Heart left ventricle (tissue), 16 donors: ENCODE measurements around the gene AKAP9. TPM values are rescaled to one million over a fixed set of nuclear protein-coding genes. Genes with fewer than 3 reads are reported as not detected.
"Not testable (repeated sequence)": the region's sequence is repeated elsewhere in the genome, so short reads cannot be mapped to it uniquely, and the experiment has no call there.

Source experiments
- ATAC-seq, 4 donors: fragments of 200-7000 bp; cut with Tn5 transposase; one replicate each; pipeline ENCODE4 v1.9.1; 2020 to 2022; ENCODE audit warnings: moderate library complexity in 4 of 4, mild to moderate bottlenecking in 3 of 4, moderate number of reproducible peaks in 1 of 4
- DNase-seq, 5 donors: peaks; one replicate each; pipeline ENCODE4 v3.0.0-alpha.2; 2020
- H3K27ac ChIP-seq, 12 donors: fragments of 200-600 bp; sonication (generic) in 4 of 12; one replicate each; pipeline versions ENCODE4 v1.5.0 to v1.8.0; 2016 to 2022; ENCODE audit warnings: mild to moderate bottlenecking in 2 of 12
- H3K27me3 ChIP-seq, 9 donors: fragments of 200-600 bp; sonication (generic) in 2 of 9; one replicate each; pipeline versions ENCODE4 v1.5.1 to v1.8.0; 2016 to 2022; ENCODE audit warnings: mild to moderate bottlenecking in 3 of 9
- H3K36me3 ChIP-seq, 9 donors: fragments of 200-600 bp; sonication (generic) in 2 of 9; one replicate each; pipeline versions ENCODE4 v1.5.0 to v1.8.0; 2018 to 2022; ENCODE audit warnings: mild to moderate bottlenecking in 2 of 9
- H3K4me1 ChIP-seq, 12 donors: fragments of 200-600 bp; sonication (generic) in 4 of 12; one replicate each; pipeline versions ENCODE4 v1.5.0 to v1.8.0; 2016 to 2022; ENCODE audit warnings: mild to moderate bottlenecking in 3 of 12
- H3K4me3 ChIP-seq, 12 donors: fragments of 200-600 bp; sonication (generic) in 4 of 12; one replicate each; pipeline versions ENCODE4 v1.5.0 to v1.8.0; 2017 to 2022; ENCODE audit warnings: mild to moderate bottlenecking in 9 of 12, moderate library complexity in 4 of 12
- H3K9me3 ChIP-seq, 12 donors: fragments of 200-600 bp; sonication (generic) in 4 of 12; one replicate each; pipeline versions ENCODE4 v1.5.0 to v1.8.0; 2016 to 2022; ENCODE audit warnings: mild to moderate bottlenecking in 1 of 12
- CTCF ChIP-seq, 12 donors: fragments of 200-600 bp; sonication (generic) in 4 of 12; IDR thresholded peaks; one replicate each; pipeline versions ENCODE4 v1.5.0 to v1.8.0; 2018 to 2022; ENCODE audit warnings: antibody characterized with exemption in 12 of 12, mild to moderate bottlenecking in 5 of 12
- POLR2A ChIP-seq, 2 donors: fragments of 450-650 bp; IDR thresholded peaks; one replicate each; pipeline ENCODE4 v1.6.1; 2017; ENCODE audit warnings: antibody characterized with exemption in 2 of 2, mild to moderate bottlenecking in 2 of 2, moderate library complexity in 2 of 2
- WGBS, 4 donors: extraction: QIAGEN DNeasy Blood & Tissue Kit in 2 of 4; methylation state at CpG; one replicate each; pipeline versions ENCODE4 v1.1.5 to v1.1.7; 2013 to 2018; 5-methylcytosine and 5-hydroxymethylcytosine counted together
- intact Hi-C, 10 donors: fragments of 100-400 bp; cut with DNase I; formaldehyde crosslinking; loops; one replicate each; pipeline versions ENCODE4 v1.11.1 to v1.14.2; 2022
- long read RNA-seq, 3 donors: library from polyadenylated mRNA; unstranded; transcript quantifications; one replicate each; pipeline ENCODE4 v2.0.0, GENCODE V29; 2020 to 2021
- polyA plus RNA-seq, 2 donors: library from polyadenylated mRNA; stranded (reverse); fragments of 200-250 nt; gene quantifications; one replicate each; pipeline ENCODE4 v1.2.3, GENCODE V29; 2013
- total RNA-seq, 9 donors: library from RNA; depleted of rRNA in 2 of 9; stranded (reverse); fragments of >200 nt in 2 of 9; fragmentation: NEBNext Ultra II Directional in 3 of 9; extraction: Animal tissue kit (Norgen Biotek cat#: 25700) in 3 of 9; gene quantifications; one replicate each; pipeline versions ENCODE4 v1.1.0 to v1.2.4, GENCODE V29; 2016 to 2023
- donor health status: ischemic (EF 13 %, LVEDD 7.1; RV severe dilation, severe dysfunction).
- donor health status: healthy with polysubstance abuse.
- donor health status: DM: no; HTN: yes; CAD: no.
- donor health status: DM: no; HTN: no; CAD: no.
- donor health status: ischemic (EF 25% LVEDD 6.9; RV normal size, moderate dysfunction).
- donor health status: ischemic (EF 25% LVEDD 5.7; RV mildly dilated, moderate dysfunction).
- donor health status: healthy.
- donor health status: DM: yes; HTN: yes; CAD: no.
- donor health status: ischemic (EF 35%, LVEDD 5.7; RV mildly dilated, moderate dysfunction).
- donor health status: nonischemic (EF 11% LVEDD 7.7; RV severe dilation, severe dysfunction).
- donor health status: DM: yes; HTN: yes; CAD: no.
- donor health status: PGD.
- donor health status: ischemic (EF 29% LVEDD 5.4; RV normal size, mild dysfunction).
- donor health status: nonischemic (EF 23%, LVEDD 6.1; RV moderate dilation, normal function).

Gene AKAP9
- total RNA-seq (10 to 100 TPM; 38.2 to 58.6 (median 51.8) TPM), polyA plus RNA-seq (10 to 100 TPM; 13.2 to 22.3 TPM)
- long read RNA-seq, donor 1, transcript AKAP9-205 (7 exons, 1,356 nt), result major isoform, 7 of 48 reads
- long read RNA-seq, donor 1, partial matches to known transcripts, result 31 of 48 reads
- long read RNA-seq, donor 1, other reads (novel, unspliced or antisense), result 10 of 48 reads
- long read RNA-seq, donor 2, transcript AKAP9-205 (7 exons, 1,356 nt), result major isoform, 18 of 63 reads
- long read RNA-seq, donor 2, partial matches to known transcripts, result 31 of 63 reads
- long read RNA-seq, donor 2, other reads (novel, unspliced or antisense), result 13 of 63 reads
- long read RNA-seq, donor 3, transcript AKAP9-205 (7 exons, 1,356 nt), result major isoform, 5 of 36 reads
- long read RNA-seq, donor 3, partial matches to known transcripts, result 20 of 36 reads
- long read RNA-seq, donor 3, other reads (novel, unspliced or antisense), result 11 of 36 reads

GRCh38 chr7:91940572-91941341 lies at the start of gene AKAP9:
Gene AKAP9 (plus strand): TSS chr7:91940862. CDS start chr7:91941100, 238 bp downstream.
- H3K27me3 ChIP-seq, result no peaks in the 10 kb centered on the region
- no peaks in the 10 kb centered on the region for H3K9me3 ChIP-seq
- H3K4me3 ChIP-seq, result peak within 1 kb of the TSS; percentile 68 to 90 (median 80)
- peaks cover 0 to 32% (median 22%) of the 10 kb centered on the region in 12 donors for H3K4me1 ChIP-seq
- no peaks in the 10 kb centered on the region for H3K36me3 ChIP-seq
- ATAC-seq (peak; percentile 94 to 98 (median 96)), DNase-seq (peak; percentile 90 to 94 (median 92))
- H3K27ac ChIP-seq, result peak within 1 kb of the TSS; percentile 86 to 96 (median 92)
- TF ChIP-seq POLR2A (IDR thresholded peaks at IDR 0.05) (peak in 1 of 2 donors; percentile 68), CTCF (IDR thresholded peaks at IDR 0.05) (no peak)
- intact Hi-C loops, result loop anchor here in 5 of 10 donors (2.0 to 10.0 kb wide), 5 partner anchors 56 to 192 kb away; partner anchors contain the start of genes MTERF1 (in 3 of the 5) and CYP51A1 (in 1 of the 5)
- WGBS, 4 donors, result 0 to 1% (median 0%) methylated on average over 25 to 59 of the region's 59 CpGs

DNA sequence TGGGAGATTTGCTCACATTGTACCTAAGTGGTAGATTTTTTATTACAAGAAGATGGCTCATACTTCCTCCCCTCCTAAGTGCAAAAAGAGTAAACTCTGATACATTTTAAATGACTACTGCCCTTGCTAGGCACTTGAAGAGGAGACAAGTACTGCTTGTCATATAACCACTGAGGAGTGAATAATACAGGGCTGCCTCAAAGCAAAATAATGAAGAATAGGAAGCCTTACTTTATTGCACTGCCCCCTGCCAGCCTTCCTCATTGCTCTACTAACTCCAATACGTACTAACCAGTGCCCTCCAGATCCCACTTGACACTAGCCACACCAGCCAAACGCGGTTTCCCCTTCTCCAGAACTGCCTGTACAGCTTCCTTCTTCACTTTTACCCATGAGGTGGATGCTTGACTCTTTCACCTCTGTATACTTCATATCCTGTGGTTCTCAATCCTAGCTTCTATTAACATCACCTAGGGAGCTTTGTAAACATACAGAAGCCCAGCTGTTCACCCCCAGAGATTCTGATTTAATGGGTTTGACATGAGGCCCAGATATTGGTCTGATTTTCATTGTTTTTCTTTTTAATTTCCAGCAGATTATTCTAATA lies 48.5 kb upstream of the AKAP9 start:
- 52 to 64% (median 58%) methylated on average over 3 of the region's 3 CpGs for WGBS, 4 donors
- no peak overlapping the region for H3K27ac ChIP-seq
- peaks cover 0 to 5% (median 0%) of the 10 kb centered on the region in 9 donors for H3K27me3 ChIP-seq
- no peak for TF ChIP-seq POLR2A (IDR thresholded peaks at IDR 0.05)
- no peak for TF ChIP-seq CTCF (IDR thresholded peaks at IDR 0.05)
- no peaks in the 10 kb centered on the region for H3K9me3 ChIP-seq
- DNase-seq (no peak), ATAC-seq (no peak)
- intact Hi-C loops, result no loop called here
- no peaks in the 10 kb centered on the region for H3K4me1 ChIP-seq
- H3K4me3 ChIP-seq, result no peak overlapping the region
- H3K36me3 ChIP-seq, result no peaks in the 10 kb centered on the region

DNA sequence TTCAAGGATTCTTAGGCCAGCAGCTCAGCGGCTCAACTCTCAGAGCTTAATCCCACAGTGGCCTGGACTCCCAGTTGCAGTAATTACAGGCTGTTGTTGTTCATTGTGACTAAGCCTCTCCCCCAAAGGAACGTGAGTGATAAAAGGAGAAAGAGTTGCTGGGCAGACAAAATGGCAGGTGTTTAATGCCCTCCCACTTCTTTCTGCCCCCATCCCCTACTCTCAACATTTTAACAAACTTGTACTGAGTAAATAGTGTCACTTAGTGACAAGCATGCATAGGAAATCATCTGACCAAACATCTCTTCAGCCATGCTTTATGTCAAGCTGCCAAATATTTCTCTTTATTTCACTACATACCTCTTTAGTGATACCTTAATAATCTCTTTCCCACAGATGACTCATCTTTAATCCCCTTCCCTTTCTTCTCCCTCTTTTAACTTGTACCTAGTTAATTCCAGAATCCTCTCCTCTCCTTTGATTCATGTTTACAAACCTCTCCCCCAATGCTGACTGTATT lies 47.8 kb upstream of the AKAP9 start:
- Histone ChIP-seq H3K4me3 (no peak overlapping the region), H3K9me3 (no peaks in the 10 kb centered on the region), H3K27me3 (peaks cover 0 to 5% (median 0%) of the 10 kb centered on the region in 9 donors), H3K36me3 (no peaks in the 10 kb centered on the region), H3K4me1 (no peaks in the 10 kb centered on the region), H3K27ac (no peak overlapping the region)
- DNase-seq, result no peak
- ATAC-seq, result no peak
- no peak for TF ChIP-seq CTCF (IDR thresholded peaks at IDR 0.05)
- no peak for TF ChIP-seq POLR2A (IDR thresholded peaks at IDR 0.05)
- WGBS, 4 donors, result 38 to 45% (median 43%) methylated on average over 2 of the region's 2 CpGs
- intact Hi-C loops, result no loop called here

GRCh38 chr7:91893699-91894098 lies 47.0 kb upstream of the AKAP9 start:
- H3K36me3 ChIP-seq, H3K27ac ChIP-seq, H3K4me3 ChIP-seq, H3K27me3 ChIP-seq, intact Hi-C loops, ATAC-seq, DNase-seq, H3K9me3 ChIP-seq, H3K4me1 ChIP-seq: not testable (repeated sequence)
- WGBS, 4 donors, result 88 to 93% (median 89%) methylated on average over 5 of the region's 5 CpGs
